ENCODE results near the gene KRTAP10-10. TPM values are rescaled to one million over a fixed set of nuclear protein-coding genes. Genes with fewer than 3 reads are reported as not detected.
"Not testable (repeated sequence)": the region's sequence is repeated elsewhere in the genome, so short reads cannot be mapped to it uniquely, and the experiment has no call there.

Gene KRTAP10-10
- total RNA-seq, 1 experiment from 2014 or later, result not detected

GRCh38 chr21:44681861-44682579, 44.9 kb downstream of the KRTAP10-10 start, which contains the start of gene KRTAP12-1:
KRTAP12-1 (minus strand) TSS chr21:44682163; CDS start chr21:44682123, 40 bp downstream.
- DNase-seq (ENCODE audit: low read depth), result no peak

GRCh38 chr21:44682580-44683151, 45.5 kb downstream of the KRTAP10-10 start:
- DNase-seq (ENCODE audit: low read depth), result no peak

- DNase-seq (ENCODE audit: low read depth), result no peak
Measured at GRCh38 chr21:44684077-44684476, 46.9 kb downstream of the KRTAP10-10 start.

GRCh38 chr21:44684483-44684882, 47.3 kb downstream of the KRTAP10-10 start:
- no peak for DNase-seq (ENCODE audit: low read depth)

- not testable (repeated sequence) for DNase-seq (ENCODE audit: low read depth)
Measured at GRCh38 chr21:44685050-44685449, 47.9 kb downstream of the KRTAP10-10 start.

- DNase-seq (ENCODE audit: low read depth), result no peak
Measured at GRCh38 chr21:44686000-44686781, 49.0 kb downstream of the KRTAP10-10 start.

GRCh38 chr21:44686843-44687561, 49.8 kb downstream of the KRTAP10-10 start:
- no peak for DNase-seq (ENCODE audit: low read depth)

GRCh38 chr21:44687671-44688070, 50.5 kb downstream of the KRTAP10-10 start:
- DNase-seq (ENCODE audit: low read depth), result no peak

Other genes starting within 250 kb of the KRTAP10-10 start
- gene LRRC3, start 181.8 kb upstream of the KRTAP10-10 start, total RNA-seq (2014; rRNA removed; shearing (Covaris generic)), result 0.06 and 0.17 TPM in 2 replicates
- not detected in 2 replicates for gene KRTAP10-1, start 97.2 kb upstream of the KRTAP10-10 start, total RNA-seq (2014; rRNA removed; shearing (Covaris generic))
- not detected in 2 replicates for gene KRTAP10-2, start 85.9 kb upstream of the KRTAP10-10 start, total RNA-seq (2014; rRNA removed; shearing (Covaris generic))
- gene KRTAP10-3, start 78.6 kb upstream of the KRTAP10-10 start, total RNA-seq (2014; rRNA removed; shearing (Covaris generic)), result not detected in 2 replicates
- not detected in 2 replicates for gene KRTAP10-4, start 63.6 kb upstream of the KRTAP10-10 start, total RNA-seq (2014; rRNA removed; shearing (Covaris generic))
- gene KRTAP10-5, start 56.8 kb upstream of the KRTAP10-10 start, total RNA-seq (2014; rRNA removed; shearing (Covaris generic)), result not detected in 2 replicates
- not detected in 2 replicates for gene KRTAP10-6, start 44.9 kb upstream of the KRTAP10-10 start, total RNA-seq (2014; rRNA removed; shearing (Covaris generic))
- gene KRTAP10-7, start 36.8 kb upstream of the KRTAP10-10 start, total RNA-seq (2014; rRNA removed; shearing (Covaris generic)), result not detected in 2 replicates
- not detected in 2 replicates for gene KRTAP10-8, start 25.3 kb upstream of the KRTAP10-10 start, total RNA-seq (2014; rRNA removed; shearing (Covaris generic))
- not detected in 2 replicates for gene KRTAP10-9, start 10.3 kb upstream of the KRTAP10-10 start, total RNA-seq (2014; rRNA removed; shearing (Covaris generic))
- gene KRTAP10-11, start 9.1 kb downstream of the KRTAP10-10 start, total RNA-seq (2014; rRNA removed; shearing (Covaris generic)), result not detected in 2 replicates
- not detected in 2 replicates for gene KRTAP12-4, start 17.3 kb downstream of the KRTAP10-10 start, total RNA-seq (2014; rRNA removed; shearing (Covaris generic))
- not detected in 2 replicates for gene KRTAP12-3, start 20.6 kb downstream of the KRTAP10-10 start, total RNA-seq (2014; rRNA removed; shearing (Covaris generic))
- not detected in 2 replicates for gene KRTAP12-2, start 29.6 kb downstream of the KRTAP10-10 start, total RNA-seq (2014; rRNA removed; shearing (Covaris generic))
- not detected in 2 replicates for gene KRTAP12-1, start 44.8 kb downstream of the KRTAP10-10 start, total RNA-seq (2014; rRNA removed; shearing (Covaris generic))
- not detected in 2 replicates for gene KRTAP10-12, start 59.8 kb downstream of the KRTAP10-10 start, total RNA-seq (2014; rRNA removed; shearing (Covaris generic))
- gene TSPEAR, start 74.2 kb downstream of the KRTAP10-10 start, total RNA-seq (2014; rRNA removed; shearing (Covaris generic)), result not detected in 2 replicates
- 90.1 and 152 TPM in 2 replicates for gene UBE2G2, start 164.5 kb downstream of the KRTAP10-10 start, total RNA-seq (2014; rRNA removed; shearing (Covaris generic))
- gene SUMO3, start 180.7 kb downstream of the KRTAP10-10 start, total RNA-seq (2014; rRNA removed; shearing (Covaris generic)), result 98.9 and 125 TPM in 2 replicates
- gene PTTG1IP, start 236.3 kb downstream of the KRTAP10-10 start, total RNA-seq (2014; rRNA removed; shearing (Covaris generic)), result 321 and 333 TPM in 2 replicates